Glomerular visceral epithelial cell (primary cell): ENCODE data around the gene TBX2.
"Not testable (repeated sequence)": the region's sequence is repeated elsewhere in the genome, so short reads cannot be mapped to it uniquely, and the experiment has no call there.

Experiments
- DNase-seq: peaks from one replicate; pipeline ENCODE4 v3.0.0-alpha.2; 2016; ENCODE audit errors: extremely low spot score

Gene TBX2

GRCh38 chr17:61431594-61432311 lies 32.1 kb downstream of the TBX2 start:
- DNase-seq = no peak

GRCh38 chr17:61436273-61436672 lies 36.6 kb downstream of the TBX2 start:
- no peak for DNase-seq

GRCh38 chr17:61436995-61437704 lies 37.5 kb downstream of the TBX2 start:
- DNase-seq = no peak

GRCh38 chr17:61440697-61441096 lies 41.1 kb downstream of the TBX2 start:
- DNase-seq = no peak

- not testable (repeated sequence) for DNase-seq
These were observed 41.9 kb downstream of the TBX2 start for GRCh38 chr17:61441507-61441906.

GRCh38 chr17:61442136-61442775 lies 42.6 kb downstream of the TBX2 start:
- DNase-seq = no peak

- no peak for DNase-seq
These were observed 43.3 kb downstream of the TBX2 start for GRCh38 chr17:61442878-61443474.

GRCh38 chr17:61443475-61443882 lies 43.8 kb downstream of the TBX2 start:
- no peak for DNase-seq

- no peak for DNase-seq
These were observed 44.4 kb downstream of the TBX2 start for GRCh38 chr17:61444075-61444474.

- no peak for DNase-seq
These were observed 45.2 kb downstream of the TBX2 start for GRCh38 chr17:61444831-61445230.

GRCh38 chr17:61447358-61447757 lies 47.7 kb downstream of the TBX2 start:
- no peak for DNase-seq

- DNase-seq = no peak
These were observed 48.4 kb downstream of the TBX2 start for GRCh38 chr17:61448042-61448441.

- DNase-seq = not testable (repeated sequence)
These were observed 49.5 kb downstream of the TBX2 start for GRCh38 chr17:61449140-61449539.

- DNase-seq = no peak
These were observed 50.3 kb downstream of the TBX2 start for GRCh38 chr17:61449707-61450640.

- DNase-seq = no peak
These were observed 51.2 kb downstream of the TBX2 start for GRCh38 chr17:61450641-61451537.

GRCh38 chr17:61451538-61452300 lies 52.1 kb downstream of the TBX2 start:
- no peak for DNase-seq

- DNase-seq = no peak
These were observed 53.0 kb downstream of the TBX2 start, which contains the start of gene TBX4 for GRCh38 chr17:61452301-61453290. TSS of gene TBX4 (plus strand) at chr17:61452422. CDS start at chr17:61456491, 4,069 bp downstream.
